ENCODE data around the gene SUGCT.

DNA sequence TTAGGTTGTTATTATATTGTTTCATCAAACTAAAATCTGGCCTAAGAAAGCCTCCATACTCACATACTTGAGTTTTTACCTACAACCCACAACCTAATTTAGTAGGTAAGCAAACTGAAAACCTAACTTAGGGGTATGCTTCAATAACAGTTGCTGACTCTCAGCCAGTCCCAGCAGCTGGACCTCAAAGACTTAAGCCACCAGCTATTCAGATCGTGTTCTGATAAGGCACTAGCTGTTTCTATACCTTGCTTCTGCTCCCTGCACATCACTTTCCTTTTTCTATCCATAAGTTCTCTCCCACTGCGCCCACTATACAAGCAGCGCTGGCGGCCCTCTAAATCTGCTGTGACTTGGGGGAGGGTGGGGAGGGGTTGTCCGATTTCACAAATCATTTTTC lies 42.3 kb downstream of the SUGCT start:
- TF ChIP-seq, protein P1, sequence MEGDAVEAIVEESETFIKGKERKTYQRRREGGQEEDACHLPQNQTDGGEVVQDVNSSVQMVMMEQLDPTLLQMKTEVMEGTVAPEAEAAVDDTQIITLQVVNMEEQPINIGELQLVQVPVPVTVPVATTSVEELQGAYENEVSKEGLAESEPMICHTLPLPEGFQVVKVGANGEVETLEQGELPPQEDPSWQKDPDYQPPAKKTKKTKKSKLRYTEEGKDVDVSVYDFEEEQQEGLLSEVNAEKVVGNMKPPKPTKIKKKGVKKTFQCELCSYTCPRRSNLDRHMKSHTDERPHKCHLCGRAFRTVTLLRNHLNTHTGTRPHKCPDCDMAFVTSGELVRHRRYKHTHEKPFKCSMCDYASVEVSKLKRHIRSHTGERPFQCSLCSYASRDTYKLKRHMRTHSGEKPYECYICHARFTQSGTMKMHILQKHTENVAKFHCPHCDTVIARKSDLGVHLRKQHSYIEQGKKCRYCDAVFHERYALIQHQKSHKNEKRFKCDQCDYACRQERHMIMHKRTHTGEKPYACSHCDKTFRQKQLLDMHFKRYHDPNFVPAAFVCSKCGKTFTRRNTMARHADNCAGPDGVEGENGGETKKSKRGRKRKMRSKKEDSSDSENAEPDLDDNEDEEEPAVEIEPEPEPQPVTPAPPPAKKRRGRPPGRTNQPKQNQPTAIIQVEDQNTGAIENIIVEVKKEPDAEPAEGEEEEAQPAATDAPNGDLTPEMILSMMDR (IDR thresholded peaks at IDR 0.05 in 8 of 11, conservative IDR thresholded peaks at IDR 0.05 in 3 of 11) = no peak
- TF ChIP-seq POLR2AphosphoS5 (IDR thresholded peaks at IDR 0.05) = no peak
